Measurements from ENCODE around the gene RGS13. TPM values are rescaled to one million over a fixed set of nuclear protein-coding genes. Genes with fewer than 3 reads are reported as not detected.

Gene RGS13
- total RNA-seq, 1 donor from 2014 or later = 0.60 TPM

DNA sequence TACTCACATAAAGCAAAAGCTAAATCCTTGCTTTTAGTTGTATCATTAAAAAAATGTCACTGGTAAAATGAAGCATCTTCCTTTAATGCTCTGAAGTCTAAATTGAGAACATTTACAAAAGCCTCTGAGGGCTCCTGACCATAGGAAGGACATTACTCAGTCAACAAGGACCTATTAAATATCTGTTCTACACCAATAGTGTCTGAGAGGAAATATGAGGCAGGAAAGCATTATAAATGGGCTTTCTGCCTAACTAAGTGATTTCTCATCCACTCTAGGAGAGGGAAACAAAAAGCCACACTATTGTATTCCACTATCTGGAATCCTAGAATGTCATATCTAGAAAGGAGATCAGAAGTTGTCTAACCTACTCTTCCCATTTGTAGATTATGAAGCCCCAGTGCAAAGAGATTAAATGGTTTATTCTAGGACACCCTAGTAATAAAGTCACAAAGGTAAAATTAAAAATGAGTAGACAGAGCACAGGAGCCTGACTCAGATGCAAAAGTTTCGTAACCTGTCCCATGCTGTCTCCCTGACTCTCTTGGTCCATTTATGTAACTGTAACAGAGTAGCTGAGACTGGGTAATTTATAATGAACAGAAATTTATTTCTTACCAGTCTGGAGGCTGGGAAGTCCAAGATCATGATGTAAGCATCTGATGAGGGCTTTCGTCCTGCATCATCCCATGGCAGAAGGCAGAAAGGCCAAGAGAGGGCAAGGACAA, 42.8 kb upstream of the RGS13 start:
- POLR2A ChIA-PET = no interaction called here
- CTCF ChIA-PET = interaction anchor here (1.9 kb wide), 1 partner anchor 10 kb away, joined by 7 read pairs; no protein-coding TSS in a partner anchor
- Mint-ChIP-seq H3K27ac (no peak overlapping the region), H3K4me1 (no peaks in the 10 kb centered on the region), H3K9me3 (no peaks in the 10 kb centered on the region), H3K36me3 (ENCODE audit: low read depth) (no peaks in the 10 kb centered on the region), H3K4me3 (no peak overlapping the region), H3K27me3 (peaks cover 2% of the 10 kb centered on the region)
- ATAC-seq (ENCODE audit: low read depth) = no peak
- TF ChIP-seq, protein P1, sequence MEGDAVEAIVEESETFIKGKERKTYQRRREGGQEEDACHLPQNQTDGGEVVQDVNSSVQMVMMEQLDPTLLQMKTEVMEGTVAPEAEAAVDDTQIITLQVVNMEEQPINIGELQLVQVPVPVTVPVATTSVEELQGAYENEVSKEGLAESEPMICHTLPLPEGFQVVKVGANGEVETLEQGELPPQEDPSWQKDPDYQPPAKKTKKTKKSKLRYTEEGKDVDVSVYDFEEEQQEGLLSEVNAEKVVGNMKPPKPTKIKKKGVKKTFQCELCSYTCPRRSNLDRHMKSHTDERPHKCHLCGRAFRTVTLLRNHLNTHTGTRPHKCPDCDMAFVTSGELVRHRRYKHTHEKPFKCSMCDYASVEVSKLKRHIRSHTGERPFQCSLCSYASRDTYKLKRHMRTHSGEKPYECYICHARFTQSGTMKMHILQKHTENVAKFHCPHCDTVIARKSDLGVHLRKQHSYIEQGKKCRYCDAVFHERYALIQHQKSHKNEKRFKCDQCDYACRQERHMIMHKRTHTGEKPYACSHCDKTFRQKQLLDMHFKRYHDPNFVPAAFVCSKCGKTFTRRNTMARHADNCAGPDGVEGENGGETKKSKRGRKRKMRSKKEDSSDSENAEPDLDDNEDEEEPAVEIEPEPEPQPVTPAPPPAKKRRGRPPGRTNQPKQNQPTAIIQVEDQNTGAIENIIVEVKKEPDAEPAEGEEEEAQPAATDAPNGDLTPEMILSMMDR (IDR thresholded peaks at IDR 0.05) = no peak
- no peak for DNase-seq
- intact Hi-C loops (cut with micrococcal nuclease) = loop anchor here (1.0 kb wide), 1 partner anchor 8 kb away; no protein-coding TSS in a partner anchor

DNA sequence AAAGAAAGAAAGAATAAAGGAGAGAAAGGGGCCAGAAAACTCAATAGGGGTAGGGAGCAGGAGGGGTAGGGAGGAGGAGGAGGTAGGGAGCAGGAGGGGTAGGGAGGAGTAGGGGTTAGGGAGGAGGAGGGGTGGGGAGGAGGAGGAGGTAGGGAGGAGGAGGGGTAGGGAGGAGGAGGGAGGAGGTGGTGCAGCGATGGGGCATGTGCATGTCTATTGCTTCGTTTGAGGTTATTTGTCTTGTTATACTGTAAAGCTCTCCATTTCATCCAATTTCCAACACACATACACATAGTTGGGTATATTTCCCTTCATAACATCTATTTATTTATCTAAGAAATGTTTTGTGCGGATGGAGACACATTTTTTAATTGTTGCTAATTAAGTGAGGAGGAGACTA, 40.6 kb upstream of the RGS13 start:
- ChIA-PET POLR2A (no interaction called here), CTCF (no interaction called here)
- ATAC-seq (ENCODE audit: low read depth) (no peak), DNase-seq (no peak)
- Mint-ChIP-seq H3K4me3 (no peak overlapping the region), H3K27ac (no peak overlapping the region), H3K9me3 (no peaks in the 10 kb centered on the region), H3K4me1 (no peaks in the 10 kb centered on the region), H3K36me3 (ENCODE audit: low read depth) (no peaks in the 10 kb centered on the region), H3K27me3 (peaks cover 2% of the 10 kb centered on the region)
- TF ChIP-seq, protein P1 (IDR thresholded peaks at IDR 0.05) = no peak
- intact Hi-C loops (cut with micrococcal nuclease) = no loop called here

DNA sequence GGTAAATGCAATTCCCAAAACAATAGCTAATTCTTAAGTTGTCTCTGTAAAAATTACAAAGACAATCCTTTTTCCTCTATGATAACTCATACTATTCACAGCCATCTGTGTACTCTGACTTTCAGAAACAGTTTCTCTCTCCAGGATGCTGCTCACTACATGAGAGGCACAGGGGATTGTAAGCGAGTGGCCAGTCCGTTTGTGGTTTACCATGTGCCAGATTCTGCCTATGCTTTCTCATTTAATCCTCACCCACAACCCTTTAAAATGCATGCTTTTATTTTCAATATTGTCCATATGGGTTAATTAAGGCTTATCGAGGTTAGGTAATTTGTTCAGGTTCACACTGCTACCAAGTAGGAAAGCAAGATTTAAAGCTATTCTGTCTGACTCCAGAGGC, 37.4 kb upstream of the RGS13 start:
- peaks cover 2% of the 10 kb centered on the region for H3K27me3 Mint-ChIP-seq
- peaks cover 27% of the 10 kb centered on the region for H3K4me1 Mint-ChIP-seq
- ATAC-seq (ENCODE audit: low read depth) = no peak
- H3K36me3 Mint-ChIP-seq (ENCODE audit: low read depth) = no peaks in the 10 kb centered on the region
- DNase-seq = no peak
- H3K27ac Mint-ChIP-seq = no peak overlapping the region
- POLR2A ChIA-PET = no interaction called here
- intact Hi-C loops (cut with micrococcal nuclease) = no loop called here
- no peaks in the 10 kb centered on the region for H3K9me3 Mint-ChIP-seq
- no peak overlapping the region for H3K4me3 Mint-ChIP-seq
- CTCF ChIA-PET = no interaction called here
- TF ChIP-seq, protein P1 (IDR thresholded peaks at IDR 0.05) = no peak

DNA sequence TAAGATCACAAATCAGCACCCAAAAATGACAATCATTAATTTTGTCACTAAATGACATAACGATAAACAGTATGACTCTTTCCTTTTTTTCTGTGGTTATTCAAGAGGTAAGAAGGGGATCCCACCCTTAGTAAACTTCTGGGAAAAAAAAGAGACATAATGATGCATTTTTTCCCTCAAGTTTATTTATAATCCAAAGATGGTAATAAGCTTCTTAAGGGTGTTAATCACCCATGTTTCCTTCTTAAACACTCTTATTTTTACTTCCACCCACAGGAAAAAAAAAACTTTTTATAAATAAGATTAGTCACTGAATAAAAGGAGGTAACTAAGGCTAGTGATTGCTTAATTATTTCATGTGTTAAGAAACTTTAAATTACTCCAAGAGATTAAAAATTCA, 35.7 kb upstream of the RGS13 start:
- Mint-ChIP-seq H3K9me3 (no peaks in the 10 kb centered on the region), H3K4me3 (no peak overlapping the region), H3K27ac (no peak overlapping the region), H3K4me1 (peaks cover 35% of the 10 kb centered on the region), H3K27me3 (no peaks in the 10 kb centered on the region), H3K36me3 (ENCODE audit: low read depth) (no peaks in the 10 kb centered on the region)
- ChIA-PET POLR2A (no interaction called here), CTCF (no interaction called here)
- DNase-seq = no peak
- TF ChIP-seq, protein P1 (IDR thresholded peaks at IDR 0.05) = no peak
- intact Hi-C loops (cut with micrococcal nuclease) = no loop called here
- no peak for ATAC-seq (ENCODE audit: low read depth)

DNA sequence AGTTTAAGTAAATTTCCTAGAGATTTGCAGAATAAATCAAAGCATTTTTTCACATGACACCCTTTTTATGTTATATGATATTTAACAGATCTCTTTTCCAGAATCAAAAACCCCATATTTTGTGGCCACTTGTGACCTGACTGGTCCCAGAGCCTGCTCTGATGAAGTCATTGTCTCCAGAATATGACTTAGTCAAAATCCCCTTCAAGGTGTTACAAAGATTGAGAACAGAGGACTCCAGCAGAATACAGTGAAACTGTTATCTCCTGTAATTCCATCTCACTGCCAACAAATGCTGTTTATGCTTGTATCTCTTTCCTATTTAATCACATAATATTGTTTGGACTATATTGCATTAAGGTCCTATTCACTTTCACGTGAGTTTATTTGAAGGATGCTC, 34.8 kb upstream of the RGS13 start:
- peaks cover 40% of the 10 kb centered on the region for H3K4me1 Mint-ChIP-seq
- ChIA-PET CTCF (no interaction called here), POLR2A (no interaction called here)
- H3K9me3 Mint-ChIP-seq = no peaks in the 10 kb centered on the region
- DNase-seq = no peak
- TF ChIP-seq, protein P1 (IDR thresholded peaks at IDR 0.05) = no peak
- no peaks in the 10 kb centered on the region for H3K36me3 Mint-ChIP-seq (ENCODE audit: low read depth)
- no peak overlapping the region for H3K4me3 Mint-ChIP-seq
- no peak for ATAC-seq (ENCODE audit: low read depth)
- no peak overlapping the region for H3K27ac Mint-ChIP-seq
- intact Hi-C loops (cut with micrococcal nuclease) = loop anchor here (1.0 kb wide), 1 partner anchor 8 kb away; no protein-coding TSS in a partner anchor
- H3K27me3 Mint-ChIP-seq = no peaks in the 10 kb centered on the region

All from activated B cell treated with CpG ODN at 0.5 μM for 24 hours (primary cell).